Trophoblast cell (in vitro differentiated cells and primary cell): ENCODE results near the gene ZDHHC22.

Experiments
- DNase-seq, 2 donors: peaks; one replicate each; pipeline ENCODE4 v3.0.0-alpha.2; 2016
- H2AFZ ChIP-seq: 2 replicates; pipeline ENCODE4 v1.6.1; 2013; ENCODE audit warnings: low read length, moderate library complexity, mild to moderate bottlenecking; ENCODE audit not compliant: insufficient read depth, poor library complexity
- H2AK5ac ChIP-seq: 2 replicates; pipeline ENCODE4 v1.6.1; 2013; ENCODE audit warnings: mild to moderate bottlenecking, low read length
- H2BK120ac ChIP-seq: 2 replicates; pipeline ENCODE4 v1.6.1; 2013; ENCODE audit warnings: low read length, mild to moderate bottlenecking, moderate library complexity; ENCODE audit not compliant: insufficient read depth, poor library complexity
- H2BK12ac ChIP-seq: 2 replicates; pipeline ENCODE4 v1.6.1; 2013; ENCODE audit warnings: mild to moderate bottlenecking, low read length, moderate library complexity
- H2BK5ac ChIP-seq: 2 replicates; pipeline ENCODE4 v1.6.1; 2013; ENCODE audit warnings: low read length, low read depth, moderate library complexity, mild to moderate bottlenecking; ENCODE audit not compliant: poor library complexity
- H3K14ac ChIP-seq: 2 replicates; pipeline ENCODE4 v1.6.1; 2013; ENCODE audit warnings: mild to moderate bottlenecking, low read length
- H3K18ac ChIP-seq: 2 replicates; pipeline ENCODE4 v1.6.1; 2013; ENCODE audit warnings: mild to moderate bottlenecking, low read length
- H3K23ac ChIP-seq: 2 replicates; pipeline ENCODE4 v1.6.1; 2013; ENCODE audit warnings: low read length
- H3K27ac ChIP-seq: 2 replicates; pipeline ENCODE4 v1.5.1; 2013; ENCODE audit warnings: low read depth, mild to moderate bottlenecking, inconsistent platforms, low read length, moderate library complexity
- H3K27me3 ChIP-seq: 2 replicates; pipeline ENCODE4 v1.6.1; 2013; ENCODE audit warnings: inconsistent platforms, mild to moderate bottlenecking, low read length, moderate library complexity; ENCODE audit not compliant: insufficient read depth
- H3K36me3 ChIP-seq, 2 experiments: 1 replicate in 1 of 2; 2 replicates in 1 of 2; pipeline ENCODE4 v1.6.1; 2013; ENCODE audit warnings: low read length in 2 of 2, mild to moderate bottlenecking in 2 of 2, moderate library complexity in 1 of 2; ENCODE audit not compliant: insufficient read depth in 2 of 2, control insufficient read depth in 1 of 2
- H3K4ac ChIP-seq: 2 replicates; pipeline ENCODE4 v1.6.1; 2013; ENCODE audit warnings: low read depth, mild to moderate bottlenecking, low read length, moderate library complexity
- H3K4me1 ChIP-seq, 2 experiments: 1 replicate in 1 of 2; 2 replicates in 1 of 2; pipeline ENCODE4 v1.6.1; 2013; ENCODE audit warnings: low read length in 2 of 2, mild to moderate bottlenecking in 2 of 2, moderate library complexity in 1 of 2; ENCODE audit not compliant: insufficient read depth in 2 of 2, control insufficient read depth in 1 of 2
- H3K4me2 ChIP-seq: 2 replicates; pipeline ENCODE4 v1.6.1; 2013; ENCODE audit warnings: inconsistent platforms, mild to moderate bottlenecking, low read length, moderate library complexity
- H3K4me3 ChIP-seq: 2 replicates; pipeline ENCODE4 v1.5.1; 2013; ENCODE audit warnings: mild to moderate bottlenecking, low read depth, low read length, inconsistent platforms
- H3K79me1 ChIP-seq: one replicate; pipeline ENCODE4 v1.6.1; 2013; ENCODE audit warnings: low read length
- H3K79me2 ChIP-seq: 2 replicates; pipeline ENCODE4 v1.6.1; 2013; ENCODE audit warnings: low read length, mild to moderate bottlenecking; ENCODE audit not compliant: control insufficient read depth, insufficient read depth, poor library complexity
- H3K9ac ChIP-seq: 2 replicates; pipeline ENCODE4 v1.6.1; 2013; ENCODE audit warnings: mild to moderate bottlenecking, low read length
- H3K9me3 ChIP-seq: 2 replicates; pipeline ENCODE4 v1.6.1; 2013; ENCODE audit warnings: low read depth, mild to moderate bottlenecking, control low read depth, inconsistent platforms, low read length; ENCODE audit not compliant: insufficient read depth
- H4K12ac ChIP-seq: 2 replicates; pipeline ENCODE4 v1.6.1; 2013; ENCODE audit warnings: low read depth, mild to moderate bottlenecking, low read length, moderate library complexity
- H4K8ac ChIP-seq: 2 replicates; pipeline ENCODE4 v1.6.1; 2013; ENCODE audit warnings: low read depth, mild to moderate bottlenecking, low read length, moderate library complexity
- H4K91ac ChIP-seq: one replicate; pipeline ENCODE4 v1.6.1; 2013; ENCODE audit warnings: low read depth, mild to moderate bottlenecking, low read length, moderate library complexity
- WGBS: extraction: QIAGEN DNeasy Blood & Tissue Kit; methylation state at CpG from one replicate; pipeline ENCODE4 v1.1.7; 2013; ENCODE audit warnings: missing lambda C conversion rate; ENCODE audit not compliant: insufficient read length, insufficient coverage; ENCODE audit errors: extremely low coverage; 5-methylcytosine and 5-hydroxymethylcytosine counted together

The ZDHHC22 gene

GRCh38 chr14:77125281-77125801 is 16.2 kb downstream of the ZDHHC22 start:
- no peak overlapping the region for H3K23ac ChIP-seq
- no peak overlapping the region for H2BK12ac ChIP-seq
- no peak overlapping the region for H3K14ac ChIP-seq
- no peak overlapping the region for H2AK5ac ChIP-seq
- peaks cover 13 to 14% of the 10 kb centered on the region in 2 experiments for H3K4me1 ChIP-seq
- no peak overlapping the region for H4K91ac ChIP-seq
- no peak for DNase-seq
- no CpG with 5 or more reads among the region's 30 CpGs for WGBS
- H3K4me2 ChIP-seq: peak overlapping the region; percentile 92
- H3K36me3 ChIP-seq: peaks cover 3 to 4% of the 10 kb centered on the region in 2 experiments
- H3K4me3 ChIP-seq: no peak overlapping the region
- no peak overlapping the region for H3K4ac ChIP-seq
- peaks cover 5% of the 10 kb centered on the region for H3K79me1 ChIP-seq
- no peak overlapping the region for H2BK120ac ChIP-seq
- H2AFZ ChIP-seq: peak overlapping the region; percentile 18
- no peak overlapping the region for H4K12ac ChIP-seq
- H3K79me2 ChIP-seq: no peaks in the 10 kb centered on the region
- no peaks in the 10 kb centered on the region for H3K9me3 ChIP-seq
- H3K27me3 ChIP-seq: no peaks in the 10 kb centered on the region
- H4K8ac ChIP-seq: no peak overlapping the region
- H2BK5ac ChIP-seq: no peak overlapping the region
- H3K18ac ChIP-seq: no peak overlapping the region
- H3K9ac ChIP-seq: no peak overlapping the region
- no peak overlapping the region for H3K27ac ChIP-seq

GRCh38 chr14:77124345-77125280 is 17.0 kb downstream of the ZDHHC22 start:
- Histone ChIP-seq H3K9me3 (no peaks in the 10 kb centered on the region), H3K4me3 (peak overlapping the region; percentile 75), H3K23ac (no peak overlapping the region), H4K8ac (peak overlapping the region; percentile 49), H3K4me1 (peaks cover 13 to 14% of the 10 kb centered on the region in 2 experiments), H3K36me3 (peaks cover 3 to 4% of the 10 kb centered on the region in 2 experiments), H3K14ac (peak overlapping the region; percentile 48), H4K91ac (no peak overlapping the region), H4K12ac (peak overlapping the region; percentile 10), H3K4me2 (peak overlapping the region; percentile 92), H3K79me2 (no peaks in the 10 kb centered on the region), H3K79me1 (peaks cover 5% of the 10 kb centered on the region), H3K27ac (no peak overlapping the region), H3K18ac (peak overlapping the region; percentile 28), H2BK120ac (no peak overlapping the region), H2AK5ac (no peak overlapping the region), H2AFZ (peak overlapping the region; percentile 94), H3K4ac (no peak overlapping the region), H3K27me3 (no peaks in the 10 kb centered on the region), H3K9ac (peak overlapping the region; percentile 77), H2BK12ac (peak overlapping the region; percentile 9), H2BK5ac (no peak overlapping the region)
- no CpG with 5 or more reads among the region's 73 CpGs for WGBS
- peak; percentile 26 to 68 for DNase-seq

- H4K12ac ChIP-seq: no peak overlapping the region
- H3K9me3 ChIP-seq: no peaks in the 10 kb centered on the region
- H2BK120ac ChIP-seq: no peak overlapping the region
- H2BK12ac ChIP-seq: no peak overlapping the region
- H3K14ac ChIP-seq: no peak overlapping the region
- no peak overlapping the region for H3K9ac ChIP-seq
- H4K91ac ChIP-seq: no peak overlapping the region
- no peak overlapping the region for H2BK5ac ChIP-seq
- peak overlapping the region; percentile 92 for H3K4me2 ChIP-seq
- peaks cover 13 to 14% of the 10 kb centered on the region in 2 experiments for H3K4me1 ChIP-seq
- H3K27me3 ChIP-seq: no peaks in the 10 kb centered on the region
- H3K27ac ChIP-seq: no peak overlapping the region
- H2AK5ac ChIP-seq: no peak overlapping the region
- H3K23ac ChIP-seq: no peak overlapping the region
- H4K8ac ChIP-seq: no peak overlapping the region
- peak; percentile 78 to 84 for DNase-seq
- no peak overlapping the region for H3K4me3 ChIP-seq
- no peak overlapping the region for H3K18ac ChIP-seq
- no peak overlapping the region for H3K4ac ChIP-seq
- peaks cover 5% of the 10 kb centered on the region for H3K79me1 ChIP-seq
- WGBS: no CpG with 5 or more reads among the region's 9 CpGs
- H2AFZ ChIP-seq: no peak overlapping the region
- H3K79me2 ChIP-seq: no peaks in the 10 kb centered on the region
- H3K36me3 ChIP-seq: peaks cover 3 to 4% of the 10 kb centered on the region in 2 experiments
Measured at GRCh38 chr14:77123381-77124325, 17.9 kb downstream of the ZDHHC22 start.

GRCh38 chr14:77122526-77123125 is 19.0 kb downstream of the ZDHHC22 start:
- Histone ChIP-seq H2BK120ac (no peak overlapping the region), H4K8ac (no peak overlapping the region), H3K9me3 (no peaks in the 10 kb centered on the region), H3K18ac (no peak overlapping the region), H3K27me3 (no peaks in the 10 kb centered on the region), H3K79me2 (no peaks in the 10 kb centered on the region), H2AFZ (no peak overlapping the region), H3K4me3 (no peak overlapping the region), H3K27ac (no peak overlapping the region), H3K9ac (no peak overlapping the region), H3K4me2 (no peak overlapping the region), H2AK5ac (no peak overlapping the region), H3K79me1 (peaks cover 5% of the 10 kb centered on the region), H4K12ac (no peak overlapping the region), H3K4ac (no peak overlapping the region), H4K91ac (no peak overlapping the region), H2BK5ac (no peak overlapping the region), H3K14ac (no peak overlapping the region), H3K23ac (no peak overlapping the region), H3K4me1 (peaks cover 13 to 14% of the 10 kb centered on the region in 2 experiments), H2BK12ac (no peak overlapping the region), H3K36me3 (peaks cover 3 to 4% of the 10 kb centered on the region in 2 experiments)
- WGBS: no CpG with 5 or more reads among the region's 6 CpGs
- no peak for DNase-seq
